NCI-H2227 (cell line): ENCODE data around the gene MRPL17.
A peak's percentile ranks its signal among the peaks of the same experiment; 100 is the strongest.

Experiments used
- DNase-seq: peaks from one replicate; lab custom pipeline; 2025; ENCODE audit not compliant: unreplicated experiment; lab: John Stamatoyannopoulos, UW

Gene MRPL17

DNA sequence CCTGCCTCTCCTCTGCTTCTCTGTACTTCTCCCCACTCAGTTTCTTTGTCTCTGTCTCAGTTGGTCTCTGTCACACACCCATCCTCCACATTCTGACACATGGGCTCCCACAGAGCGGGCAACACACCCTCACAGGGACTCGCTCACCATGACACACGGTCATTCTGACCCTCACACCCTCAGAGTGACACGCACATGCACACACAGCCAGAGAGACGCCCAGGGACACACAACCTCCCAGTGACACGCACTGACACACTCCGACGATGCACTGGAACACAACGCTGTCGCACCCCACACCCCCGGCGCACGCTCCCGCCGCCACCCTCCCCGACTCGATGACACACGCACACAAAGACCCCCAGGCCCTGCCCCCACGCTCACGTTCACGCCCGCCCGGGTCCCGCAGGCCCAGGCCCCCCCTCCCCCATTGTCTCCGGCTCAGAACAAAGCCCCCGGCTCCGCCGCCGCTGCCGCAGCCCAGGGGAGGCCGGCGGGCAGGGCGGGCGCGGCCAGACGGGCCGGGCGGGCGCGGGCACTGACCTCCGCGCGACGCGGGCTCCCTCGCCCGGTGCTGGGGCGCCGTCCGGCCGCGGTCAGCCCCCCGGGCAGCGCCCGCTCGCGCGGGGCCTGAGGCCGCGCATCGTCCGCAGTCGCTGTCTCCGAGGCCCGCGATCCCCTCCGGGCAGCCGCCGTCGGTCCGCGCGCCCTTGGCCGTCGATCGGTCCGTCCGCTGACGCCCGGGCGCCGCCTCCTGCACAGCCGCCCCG, 27.9 kb downstream of the MRPL17 start:
- DNase-seq: peak; percentile 60

DNA sequence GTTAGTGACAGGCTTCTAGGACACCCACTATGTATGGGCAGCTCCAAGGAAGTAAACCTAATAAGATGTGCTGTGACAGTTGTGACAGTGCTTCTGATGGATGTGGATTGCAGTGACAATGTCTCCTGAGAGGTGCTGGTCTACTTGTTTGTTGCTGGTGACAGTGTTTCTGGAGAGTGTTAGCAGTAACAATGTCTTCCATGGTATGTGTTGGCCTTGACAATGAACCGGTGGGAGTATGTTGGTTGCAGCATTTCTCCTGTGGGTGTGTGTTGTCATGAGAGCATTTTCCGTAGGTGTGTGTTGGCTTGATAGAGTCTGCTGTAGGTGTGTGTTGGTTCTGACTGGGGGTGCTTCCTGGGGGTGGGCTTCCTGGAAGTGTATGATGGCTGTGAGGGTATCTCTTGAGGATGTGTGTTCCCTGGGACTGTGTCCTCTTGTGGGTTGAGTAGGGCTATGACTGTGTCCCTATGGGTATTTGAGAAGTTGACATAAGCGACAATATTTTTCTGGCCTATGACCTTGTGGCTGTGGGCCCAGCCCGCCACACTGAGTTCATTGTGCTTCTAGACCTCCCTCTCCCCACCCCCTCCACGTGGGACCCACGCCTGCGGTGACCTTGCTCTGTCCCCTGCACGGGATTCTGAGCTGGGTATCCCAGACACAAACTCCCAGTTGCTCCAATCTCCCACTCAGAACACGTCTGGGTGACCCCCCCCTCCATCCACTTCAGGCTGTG, 28.7 kb downstream of the MRPL17 start:
- peak; percentile 52 for DNase-seq

DNA sequence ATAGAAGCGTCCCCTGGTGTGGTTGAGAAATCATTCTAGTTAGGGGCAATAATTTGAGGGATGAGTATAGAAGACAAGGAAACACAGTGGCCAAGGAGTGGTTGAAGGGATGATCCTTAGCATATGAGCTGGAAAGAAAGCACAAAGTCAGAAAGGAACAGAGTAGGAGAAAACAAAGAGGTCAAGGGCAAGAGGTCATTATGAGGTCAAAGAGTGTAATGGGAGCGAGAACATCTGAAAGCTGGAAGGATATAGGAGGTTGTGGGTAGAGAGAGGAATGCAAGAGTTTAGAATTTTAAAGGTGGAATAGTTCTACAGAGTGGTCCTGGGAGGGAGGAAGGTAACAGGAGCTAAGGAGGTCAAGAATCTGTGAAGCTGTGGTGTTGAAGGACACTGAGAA, 29.5 kb downstream of the MRPL17 start:
- no peak for DNase-seq

DNA sequence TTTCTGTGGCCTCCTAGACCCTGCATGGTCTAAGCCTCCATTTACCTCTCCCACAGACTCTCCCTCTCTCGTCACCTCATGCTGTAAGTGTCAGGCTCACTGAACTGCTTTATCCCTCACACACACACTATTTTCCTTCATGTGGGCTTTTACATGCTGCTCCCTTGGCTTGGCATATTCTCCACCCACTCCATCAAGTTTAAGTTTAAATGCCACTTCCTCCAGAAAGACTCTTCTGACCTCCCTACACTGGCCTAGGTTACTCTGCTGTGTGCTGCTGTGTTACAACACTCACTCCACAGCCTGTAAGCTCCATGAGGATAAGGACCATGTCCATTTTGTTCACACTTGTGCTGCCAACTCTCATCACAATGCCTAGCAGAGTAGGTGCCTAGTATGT, 30.0 kb downstream of the MRPL17 start:
- no peak for DNase-seq

DNA sequence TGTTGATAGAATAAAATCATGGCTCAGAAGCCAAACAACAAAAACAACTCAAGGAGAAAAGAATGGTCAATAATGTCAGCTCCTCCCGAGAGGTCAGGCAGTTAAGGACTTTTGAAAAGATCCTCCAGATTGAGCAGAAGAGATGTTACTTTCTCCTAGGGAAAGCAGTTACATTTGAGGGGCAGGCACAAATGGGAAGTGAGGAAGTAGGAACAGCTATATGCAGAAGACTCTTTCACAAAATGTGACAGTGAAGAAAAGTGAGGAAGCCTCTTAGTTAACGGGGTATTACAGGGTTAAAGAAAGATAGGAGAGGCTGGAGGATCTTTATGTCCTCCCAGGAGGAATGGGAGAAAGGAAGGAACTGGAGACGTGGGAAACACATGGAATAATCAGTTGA, 31.0 kb downstream of the MRPL17 start:
- no peak for DNase-seq

DNA sequence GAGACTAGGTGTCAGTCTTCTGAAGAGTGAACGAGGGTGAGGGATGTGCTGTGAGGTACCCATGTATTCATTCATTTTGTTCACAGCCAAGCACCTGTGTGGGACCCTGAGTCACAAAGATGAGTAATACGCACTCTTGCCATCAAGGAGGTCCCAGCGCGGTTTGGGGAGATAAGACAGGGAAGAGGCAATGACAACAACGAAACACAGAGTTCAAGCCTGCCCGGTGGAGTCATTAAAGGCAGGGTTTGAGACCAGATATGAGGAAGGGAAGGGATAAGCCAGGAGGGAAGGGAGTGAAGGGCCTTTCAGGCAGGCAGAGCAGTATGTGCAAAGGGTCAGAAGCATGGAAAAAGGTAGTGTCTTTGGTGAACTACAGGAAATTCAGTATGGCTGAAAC, 32.2 kb downstream of the MRPL17 start:
- DNase-seq: no peak

DNA sequence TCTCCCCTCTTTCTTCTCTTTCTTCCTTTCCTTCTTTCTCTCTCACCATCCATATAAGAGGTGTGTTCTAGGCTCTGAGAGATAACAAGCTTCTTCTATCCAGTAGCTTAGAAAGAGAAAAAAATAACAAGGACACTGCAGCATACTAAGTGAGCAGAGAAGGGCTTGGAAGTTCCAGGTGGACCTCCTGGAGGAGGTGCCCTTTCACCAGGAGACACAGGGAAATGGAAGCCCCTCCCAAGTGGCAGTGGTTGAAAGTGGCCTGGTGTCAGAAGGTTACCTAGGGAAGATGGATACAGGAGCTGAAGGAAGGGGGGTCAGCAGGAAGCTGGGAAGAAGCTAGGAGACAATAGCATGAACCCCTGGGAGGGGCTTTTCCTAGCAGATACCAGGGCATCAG, 33.0 kb downstream of the MRPL17 start:
- DNase-seq: no peak

DNA sequence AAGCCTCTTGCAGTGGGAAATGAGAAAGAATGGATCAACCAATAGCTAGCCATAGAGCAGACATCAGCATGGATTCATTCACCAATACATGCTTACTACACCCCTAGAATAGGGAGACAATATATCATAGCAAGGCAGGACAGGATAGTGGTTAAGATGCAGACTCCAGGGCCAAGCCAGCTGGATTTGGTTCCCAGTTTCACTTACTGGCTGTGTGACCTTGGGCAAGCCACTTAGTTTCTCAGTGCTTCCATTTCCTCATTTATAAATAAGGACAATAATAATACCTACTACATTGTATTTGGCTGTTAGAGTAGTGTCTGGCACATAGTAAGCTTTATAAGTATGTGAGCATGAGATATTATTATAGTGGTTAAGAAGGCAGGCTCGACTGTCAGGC, 34.6 kb downstream of the MRPL17 start:
- DNase-seq: no peak

DNA sequence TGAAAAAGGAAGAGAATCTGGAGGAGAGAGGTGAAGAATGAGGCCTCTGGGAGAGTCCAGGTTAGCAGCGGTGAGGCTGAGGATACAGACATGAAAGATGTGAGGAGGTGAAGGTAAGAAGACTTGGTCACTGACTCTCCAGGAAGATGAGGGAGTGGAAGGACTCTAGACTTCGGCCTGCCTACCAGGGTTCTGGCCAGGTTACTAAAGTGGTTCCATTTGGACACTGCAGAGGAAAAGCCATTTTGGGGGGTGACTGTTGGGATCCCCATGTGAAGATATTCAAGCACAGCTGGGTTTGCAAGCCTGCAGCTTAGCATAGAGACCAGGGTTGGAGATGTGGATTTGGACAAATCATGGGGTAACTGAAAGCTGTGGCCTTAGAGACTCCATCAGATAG, 35.3 kb downstream of the MRPL17 start:
- no peak for DNase-seq

DNA sequence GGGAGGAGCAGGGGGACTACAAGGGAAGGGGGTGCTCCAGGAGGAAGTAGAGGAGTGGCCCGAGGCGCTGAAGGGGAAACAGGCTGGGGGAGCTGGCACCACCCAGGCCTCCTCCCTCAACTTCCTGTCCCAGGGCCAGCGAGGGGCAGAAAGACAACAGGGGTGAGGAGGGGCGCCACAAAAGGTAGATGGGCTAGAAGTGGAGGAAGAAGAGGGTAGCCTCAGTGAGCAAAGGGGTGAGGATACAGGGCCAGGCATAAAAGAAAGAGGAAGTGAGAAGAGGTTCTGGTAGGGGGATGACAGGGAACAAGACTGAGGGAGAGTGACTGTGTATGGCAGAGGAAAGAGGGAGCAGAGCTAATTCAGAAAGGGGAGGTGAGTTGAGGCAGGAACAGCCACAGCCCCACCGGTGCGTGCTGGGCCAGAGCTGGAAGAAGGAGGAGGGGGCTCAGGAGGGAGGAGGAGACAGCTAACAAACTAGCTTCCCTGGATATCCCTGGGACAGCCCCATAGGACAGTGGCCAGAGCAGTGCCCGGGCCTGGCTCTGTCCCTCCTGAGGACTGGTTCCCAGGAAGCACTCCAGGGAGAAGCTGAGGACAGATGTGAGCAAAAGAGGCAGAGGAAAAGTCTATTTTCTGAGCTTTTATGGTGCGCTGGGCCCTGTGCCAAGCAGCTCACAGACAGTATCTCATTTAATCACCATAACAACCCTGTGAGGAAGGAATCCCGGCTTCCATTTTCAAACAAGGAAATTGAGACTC, 36.0 kb downstream of the MRPL17 start:
- DNase-seq: no peak

DNA sequence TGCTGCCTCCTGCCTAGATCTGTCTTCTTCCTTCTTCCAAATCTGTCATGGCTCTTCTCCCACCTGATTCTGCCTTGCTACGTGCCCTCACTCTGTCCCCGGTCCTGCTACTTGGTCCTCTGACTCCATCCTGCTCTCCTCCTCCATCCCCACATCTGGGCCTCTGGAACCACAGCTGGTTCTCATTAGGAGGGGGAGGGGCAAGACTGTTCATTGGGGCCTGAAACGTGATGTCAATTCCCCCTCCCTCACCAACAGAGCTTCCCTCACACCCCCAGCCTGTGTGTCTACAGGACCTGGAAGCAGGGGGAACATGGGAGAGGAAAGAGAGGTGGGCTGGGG, 36.6 kb downstream of the MRPL17 start:
- DNase-seq: no peak

DNA sequence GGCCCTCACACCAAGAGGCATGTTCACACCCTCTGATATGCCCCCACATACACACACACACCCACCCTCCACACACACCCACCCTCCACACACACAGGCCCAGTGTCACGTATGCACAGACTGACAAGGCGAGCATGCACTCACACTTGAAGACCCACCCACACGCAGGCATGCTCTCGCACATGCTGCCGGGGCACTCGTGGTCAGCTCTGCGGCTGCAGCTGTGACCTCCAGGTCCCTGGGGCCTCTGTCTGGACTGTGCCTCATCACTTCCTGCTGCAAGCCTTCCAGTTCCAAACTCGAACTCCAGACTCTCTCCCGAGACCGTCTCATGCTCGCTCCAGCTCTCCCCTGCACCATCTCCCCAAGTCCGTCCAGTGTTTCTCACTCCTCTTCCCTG, 37.1 kb downstream of the MRPL17 start:
- no peak for DNase-seq

DNA sequence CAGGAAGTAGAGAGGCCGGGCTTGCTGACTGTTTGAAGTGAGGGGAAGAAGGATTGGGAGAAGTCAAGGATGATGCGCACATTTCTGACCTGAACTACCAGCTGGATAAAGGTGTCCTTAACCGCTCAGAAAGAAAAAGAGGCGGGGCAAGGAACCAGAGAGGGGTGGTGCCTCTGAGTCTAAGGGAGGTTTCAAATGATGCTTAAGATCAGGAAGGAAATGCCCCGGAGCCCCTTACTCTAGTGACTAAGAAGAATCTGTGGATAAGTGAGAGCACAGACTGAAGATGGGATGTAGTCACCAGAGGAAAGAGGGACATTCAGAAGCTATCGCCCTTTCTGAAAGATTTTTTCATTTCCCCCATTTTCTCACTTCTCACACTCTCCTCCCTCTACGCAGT, 40.2 kb downstream of the MRPL17 start:
- no peak for DNase-seq

DNA sequence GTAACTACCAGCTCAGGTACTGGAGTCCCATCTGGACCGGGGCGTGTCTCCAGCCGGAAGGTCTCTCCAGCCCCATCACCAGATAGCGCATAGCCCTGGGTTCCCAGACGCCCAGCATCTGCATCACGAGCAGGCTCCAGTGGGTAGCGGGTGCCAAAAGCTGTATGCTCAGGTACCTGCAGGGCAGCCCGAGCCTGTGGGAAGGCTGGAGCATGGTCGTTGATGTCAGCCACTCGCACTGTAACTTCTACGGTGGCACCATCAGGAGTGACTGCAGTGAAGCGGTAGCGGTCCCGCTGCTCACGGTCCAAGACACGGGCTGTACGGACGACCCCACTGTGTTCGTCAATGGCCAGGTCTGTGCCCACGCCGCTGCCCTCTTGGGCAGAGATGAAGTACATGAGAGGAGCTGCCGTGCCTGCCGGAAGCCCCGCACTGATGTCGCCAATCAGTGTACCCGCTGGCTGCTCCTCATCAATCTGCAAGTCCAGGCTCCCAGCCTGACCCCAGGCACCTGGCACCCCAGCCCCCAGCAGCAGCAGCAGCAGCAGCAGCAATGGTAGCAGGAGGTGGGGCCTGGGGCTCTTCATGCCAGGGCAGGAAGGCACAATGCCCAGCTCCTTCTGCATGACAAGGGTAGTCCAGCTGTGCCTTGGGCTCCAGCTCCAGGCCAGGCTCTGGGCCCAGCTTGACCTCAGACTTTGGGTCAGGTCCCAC, 42.0 kb downstream of the MRPL17 start:
- DNase-seq: no peak

DNA sequence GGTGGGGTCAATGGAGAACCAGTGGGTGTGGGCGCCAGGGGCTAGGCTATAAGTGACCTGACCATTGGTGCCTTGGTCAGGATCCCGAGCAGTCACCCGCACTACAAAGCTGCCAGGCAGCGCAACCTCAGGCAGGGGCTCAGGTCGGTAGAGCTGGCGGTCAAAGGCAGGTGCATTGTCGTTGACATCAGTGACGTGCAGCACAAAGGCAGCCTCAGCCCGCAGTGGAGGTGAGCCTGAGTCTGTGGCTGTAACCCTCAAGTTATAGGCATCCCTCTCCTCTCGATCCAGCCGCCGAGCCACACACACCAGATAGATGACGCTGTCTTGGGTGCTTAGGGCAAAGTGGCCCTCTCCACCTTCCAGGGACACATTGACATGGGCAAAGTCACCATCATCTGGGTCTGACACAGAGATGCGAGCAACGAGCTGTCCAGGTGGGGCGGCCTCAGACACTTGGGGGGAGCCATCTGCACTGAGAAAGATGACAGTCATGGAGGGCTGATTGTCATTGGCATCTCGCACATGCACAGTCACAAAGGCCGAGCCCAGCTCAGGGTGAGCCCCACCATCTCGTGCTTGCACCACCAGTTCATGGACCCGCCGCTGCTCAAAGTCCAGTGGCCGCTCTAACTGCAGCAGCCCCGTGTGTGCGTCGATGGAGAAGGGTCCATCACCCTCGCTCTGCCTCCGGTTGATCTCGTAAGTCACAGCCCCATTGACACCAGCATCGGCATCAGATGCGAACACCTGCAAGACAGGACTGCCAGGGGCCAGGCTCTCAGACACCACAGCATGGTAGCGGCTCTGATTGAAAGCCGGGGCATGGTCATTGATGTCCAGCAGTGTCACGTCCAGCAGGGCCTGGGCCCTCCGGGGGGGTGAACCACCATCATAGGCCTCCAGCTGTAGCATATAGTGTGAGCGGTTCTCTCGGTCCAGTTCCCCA, 42.8 kb downstream of the MRPL17 start:
- no peak for DNase-seq

DNA sequence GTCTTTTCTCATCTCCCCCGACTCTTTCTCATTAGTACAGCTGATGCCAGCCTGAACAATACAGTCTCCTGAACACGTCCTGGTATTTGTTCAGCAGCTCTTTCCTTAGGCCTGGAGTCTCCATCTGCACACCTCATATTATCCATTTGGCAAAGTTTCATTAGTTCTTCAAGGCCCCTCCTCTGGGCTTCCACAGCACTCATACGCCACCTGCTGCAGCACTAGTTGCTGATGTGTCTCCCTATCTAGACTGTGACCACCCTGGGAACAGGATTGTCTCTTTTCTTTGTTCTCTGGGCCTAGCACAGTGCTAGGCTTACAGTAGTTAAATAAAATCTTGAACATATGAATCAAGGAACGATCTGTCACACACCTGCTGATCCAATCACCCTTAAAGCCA, 44.7 kb downstream of the MRPL17 start:
- DNase-seq: no peak

DNA sequence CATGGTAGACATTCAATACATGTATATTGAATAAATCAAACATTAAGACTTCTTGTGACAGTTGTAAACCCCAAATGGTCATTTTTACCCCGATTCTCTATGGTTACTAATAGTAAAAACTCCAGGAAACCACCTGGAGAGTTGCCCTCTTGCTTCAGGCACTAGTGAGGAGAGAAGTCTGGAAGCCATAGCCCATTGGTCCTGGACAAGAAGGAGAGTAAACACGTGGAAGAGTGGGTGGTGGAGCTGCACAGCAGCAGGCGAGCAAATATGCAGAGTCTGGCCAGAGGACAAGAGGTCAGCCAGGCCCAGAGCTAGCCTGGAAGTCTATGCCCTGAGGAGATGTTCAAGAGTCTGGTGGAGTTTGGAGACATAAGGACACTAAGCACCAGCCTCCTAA, 45.3 kb downstream of the MRPL17 start:
- no peak for DNase-seq

DNA sequence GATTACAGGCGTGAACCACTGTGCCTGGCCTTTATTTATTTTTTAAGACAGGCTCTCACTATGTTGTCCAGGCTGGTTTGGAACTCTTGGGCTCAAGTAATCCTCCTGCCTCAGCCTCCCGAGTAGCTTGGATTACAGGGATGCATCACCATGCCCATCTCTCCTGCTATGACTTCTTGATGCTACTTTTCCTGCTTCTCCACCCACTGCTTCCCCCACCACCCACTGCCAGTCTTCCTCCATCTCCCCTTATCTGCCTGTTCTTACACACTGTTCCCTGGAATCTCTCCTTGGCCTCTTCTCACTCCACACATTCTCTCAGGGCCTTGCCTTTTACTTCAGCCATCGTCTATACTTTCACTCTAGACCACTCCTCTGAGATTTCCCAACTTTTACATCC, 46.7 kb downstream of the MRPL17 start:
- DNase-seq: no peak

DNA sequence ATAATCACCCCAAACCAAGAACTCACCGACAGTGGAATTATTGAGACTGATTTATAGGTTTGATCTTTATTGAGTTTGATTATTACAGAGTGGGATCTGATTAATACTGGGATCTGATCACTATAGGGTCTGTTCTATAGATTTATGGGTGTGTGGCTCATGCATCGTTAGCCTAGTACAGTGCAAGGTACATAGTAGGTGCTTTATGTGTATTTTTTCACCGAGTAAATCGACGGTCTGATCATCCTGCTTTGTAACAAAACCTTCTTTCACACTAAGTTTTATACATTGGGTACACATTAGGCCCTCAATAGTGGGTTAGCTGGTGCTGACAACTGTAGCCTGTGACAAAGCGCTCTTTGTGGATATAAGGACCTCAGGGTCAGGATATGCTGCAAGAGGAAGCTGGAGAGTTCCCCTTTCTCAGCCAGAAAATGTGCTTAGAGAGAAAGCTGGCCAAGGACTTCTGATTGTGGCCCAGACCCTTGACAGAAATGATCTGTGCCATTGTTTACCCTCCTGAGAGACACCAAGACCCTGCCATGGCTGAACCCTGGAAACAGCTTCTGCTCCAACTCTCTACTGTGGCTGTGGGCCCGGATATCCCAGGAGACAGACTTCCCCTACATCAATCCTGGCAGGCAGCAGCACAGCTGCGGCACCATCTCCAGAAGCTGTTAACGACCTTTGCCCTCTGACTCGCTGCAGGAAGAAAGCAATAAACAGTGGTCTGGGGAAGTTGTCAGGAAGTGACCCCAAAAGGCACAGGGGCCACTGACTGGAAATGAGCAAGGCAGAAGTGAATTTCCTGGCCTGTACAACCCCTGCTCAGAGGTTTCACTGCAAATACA, 47.8 kb downstream of the MRPL17 start:
- DNase-seq: no peak
